GM10266 (cell line): ENCODE measurements around the gene ABCC5.
"Not testable (repeated sequence)": the region's sequence is repeated elsewhere in the genome, so short reads cannot be mapped to it uniquely, and the experiment has no call there.

ENCODE experiments used
- DNase-seq: peaks from one replicate; pipeline ENCODE4 v3.0.0; 2012; ENCODE audit errors: extremely low spot score
- CTCF ChIP-seq: IDR thresholded peaks from 2 replicates; pipeline ENCODE4 v1.5.1; 2012; ENCODE audit warnings: mild to moderate bottlenecking, low read depth; ENCODE audit not compliant: control insufficient read depth, insufficient read depth; ENCODE audit errors: missing control alignments

ABCC5 gene

GRCh38 chr3:184029443-184029842 is 11.8 kb upstream of the ABCC5 start:
- no peak for TF ChIP-seq CTCF
- DNase-seq, result no peak

- not testable (repeated sequence) for DNase-seq
These were observed 10.7 kb upstream of the ABCC5 start for GRCh38 chr3:184028275-184028890.

GRCh38 chr3:184025256-184025655 is 7.6 kb upstream of the ABCC5 start:
- DNase-seq, result not testable (repeated sequence)

- DNase-seq, result no peak
- no peak for TF ChIP-seq CTCF
These were observed 4.6 kb upstream of the ABCC5 start for GRCh38 chr3:184022323-184022722.

- no peak for TF ChIP-seq CTCF
- DNase-seq, result no peak
These were observed 815 bp upstream of the ABCC5 start for GRCh38 chr3:184018424-184018973.

- TF ChIP-seq CTCF, result peak; percentile 99
- DNase-seq, result peak; percentile 88
These were observed 643 bp downstream of the ABCC5 start for GRCh38 chr3:184016811-184017671.

GRCh38 chr3:184016169-184016570 is 1.5 kb downstream of the ABCC5 start:
- TF ChIP-seq CTCF, result no peak
- DNase-seq, result no peak

- no peak for TF ChIP-seq CTCF
- DNase-seq, result no peak
These were observed 2.2 kb downstream of the ABCC5 start for GRCh38 chr3:184015381-184016019.
